Stomach (tissue), 9 donors: ENCODE results near the gene METTL21C. TPM values are rescaled to one million over a fixed set of nuclear protein-coding genes. Genes with fewer than 3 reads are reported as not detected.

ENCODE experiments used
- DNase-seq, 2 donors: peaks; one replicate each; pipeline versions ENCODE4 v3.0.0 to v3.0.0-alpha.2; 2013 to 2019
- H3K27ac ChIP-seq, 5 donors: fragments of 200-600 bp in 4 of 5; sonication (generic) in 4 of 5; one replicate each; pipeline ENCODE4 v1.5.1; 2013 to 2019; ENCODE audit warnings: mild to moderate bottlenecking in 1 of 5, moderate library complexity in 1 of 5
- H3K27me3 ChIP-seq, 3 donors: fragments of 200-600 bp; sonication (generic); one replicate each; pipeline ENCODE4 v1.5.1; 2017 to 2019; ENCODE audit warnings: mixed run types in 1 of 3
- H3K36me3 ChIP-seq, 4 donors: fragments of 200-600 bp; sonication (generic); 1 replicate in 3 of 4; 2 replicates in 1 of 4; pipeline ENCODE4 v1.5.1; 2016 to 2019
- H3K4me1 ChIP-seq, 4 donors: fragments of 200-600 bp; sonication (generic); one replicate each; pipeline ENCODE4 v1.5.1; 2016 to 2019
- H3K4me3 ChIP-seq, 4 donors: fragments of 200-600 bp; sonication (generic) in 3 of 4; one replicate each; pipeline ENCODE4 v1.5.1; 2016 to 2019; ENCODE audit warnings: mild to moderate bottlenecking in 1 of 4
- H3K9me3 ChIP-seq, 4 donors: fragments of 200-600 bp; sonication (generic); one replicate each; pipeline ENCODE4 v1.5.1; 2016 to 2019
- EP300 ChIP-seq: sonication (generic); formaldehyde crosslinking; IDR thresholded peaks from one replicate; pipeline ENCODE4 v1.6.1; 2017; ENCODE audit warnings: antibody characterized with exemption
- POLR2A ChIP-seq, 4 donors: fragments of 450-650 bp; IDR thresholded peaks; one replicate each; pipeline ENCODE4 v1.6.1; 2016; ENCODE audit warnings: antibody characterized with exemption in 4 of 4, control low read depth in 2 of 4, mild to moderate bottlenecking in 1 of 4, moderate library complexity in 1 of 4
- POLR2AphosphoS5 ChIP-seq, 3 donors: sonication (generic); formaldehyde crosslinking; IDR thresholded peaks; one replicate each; pipeline ENCODE4 v1.6.1; 2016; ENCODE audit warnings: antibody characterized with exemption in 3 of 3
- WGBS, 5 donors: extraction: QIAGEN DNeasy Blood & Tissue Kit in 3 of 5; methylation state at CpG; one replicate each; pipeline versions ENCODE4 v1.1.5 to v1.1.7; 2013 to 2018; 5-methylcytosine and 5-hydroxymethylcytosine counted together
- intact Hi-C: fragments of 100-400 bp; cut with DNase I; formaldehyde crosslinking; loops from one replicate; pipeline ENCODE4 v1.15.1; 2023; ENCODE audit warnings: low total_unique reads
- polyA plus RNA-seq, 3 donors: library from polyadenylated mRNA; stranded (reverse); fragments of 200-250 nt; gene quantifications; one replicate each; pipeline ENCODE4 v1.2.3, GENCODE V29; 2013
- total RNA-seq, 5 donors: library from RNA; depleted of rRNA; stranded (reverse); fragments of >200 nt; gene quantifications; one replicate each; pipeline versions ENCODE4 v1.1.0 to v1.2.3, GENCODE V29; 2014 to 2016
- TF ChIP-seq, protein P1 (sequence below), 7 experiments: fragments of 450-650 bp in 4 of 7; fragments of 200-600 bp in 3 of 7; sonication (generic) in 3 of 7; IDR thresholded peaks; one replicate each; pipeline ENCODE4 v1.5.1; 2016 to 2019; ENCODE audit warnings: antibody characterized with exemption in 7 of 7, control low read depth in 2 of 7, mild to moderate bottlenecking in 1 of 7
- donor health status: healthy with polysubstance abuse.
- donor health status: Bipolar disorder and iron deficiency.
- donor health status: healthy.

METTL21C gene
- total and polyA plus RNA-seq, 8 donors, result not detected

DNA sequence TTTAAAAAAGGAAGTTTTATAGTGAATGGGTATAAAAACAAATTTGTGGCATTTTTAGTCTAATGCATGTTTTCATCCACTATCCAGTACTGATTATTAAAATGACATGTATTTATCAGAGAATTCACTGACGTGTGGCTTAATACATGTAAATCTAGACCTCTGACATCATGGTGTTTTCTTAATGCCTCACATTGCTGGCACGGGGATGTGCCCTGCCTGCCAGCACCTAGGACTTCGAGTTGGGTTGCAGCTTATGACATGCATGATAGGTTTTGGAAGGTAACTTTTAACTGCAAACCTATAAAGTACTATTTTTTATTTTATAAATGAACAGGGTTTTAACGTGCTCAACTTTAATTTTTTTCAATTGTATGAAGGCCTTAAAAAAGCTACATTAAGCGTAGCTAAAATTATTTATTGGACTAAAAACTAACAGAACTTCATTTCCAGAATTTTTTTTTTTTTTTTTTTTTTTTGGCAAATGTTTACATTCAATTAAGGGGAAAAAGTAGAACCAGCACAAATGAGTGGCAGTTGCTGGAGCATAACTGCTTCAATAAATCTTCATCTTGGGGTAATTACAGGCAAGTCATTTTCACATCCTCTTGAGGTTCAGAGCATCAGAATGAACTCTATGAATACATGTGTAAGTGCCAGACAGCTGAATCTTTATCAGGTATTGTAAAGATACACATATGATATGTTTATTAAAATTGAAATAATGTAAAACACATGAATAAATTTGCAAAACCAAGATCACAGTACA, 16.3 kb downstream of the METTL21C start:
- peaks cover 21 to 69% (median 66%) of the 10 kb centered on the region in 4 donors for H3K36me3 ChIP-seq
- no peak for TF ChIP-seq EP300
- no peak for TF ChIP-seq POLR2A (IDR thresholded peaks at IDR 0.05)
- TF ChIP-seq POLR2AphosphoS5 (IDR thresholded peaks at IDR 0.05), result no peak
- TF ChIP-seq, protein P1, sequence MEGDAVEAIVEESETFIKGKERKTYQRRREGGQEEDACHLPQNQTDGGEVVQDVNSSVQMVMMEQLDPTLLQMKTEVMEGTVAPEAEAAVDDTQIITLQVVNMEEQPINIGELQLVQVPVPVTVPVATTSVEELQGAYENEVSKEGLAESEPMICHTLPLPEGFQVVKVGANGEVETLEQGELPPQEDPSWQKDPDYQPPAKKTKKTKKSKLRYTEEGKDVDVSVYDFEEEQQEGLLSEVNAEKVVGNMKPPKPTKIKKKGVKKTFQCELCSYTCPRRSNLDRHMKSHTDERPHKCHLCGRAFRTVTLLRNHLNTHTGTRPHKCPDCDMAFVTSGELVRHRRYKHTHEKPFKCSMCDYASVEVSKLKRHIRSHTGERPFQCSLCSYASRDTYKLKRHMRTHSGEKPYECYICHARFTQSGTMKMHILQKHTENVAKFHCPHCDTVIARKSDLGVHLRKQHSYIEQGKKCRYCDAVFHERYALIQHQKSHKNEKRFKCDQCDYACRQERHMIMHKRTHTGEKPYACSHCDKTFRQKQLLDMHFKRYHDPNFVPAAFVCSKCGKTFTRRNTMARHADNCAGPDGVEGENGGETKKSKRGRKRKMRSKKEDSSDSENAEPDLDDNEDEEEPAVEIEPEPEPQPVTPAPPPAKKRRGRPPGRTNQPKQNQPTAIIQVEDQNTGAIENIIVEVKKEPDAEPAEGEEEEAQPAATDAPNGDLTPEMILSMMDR (IDR thresholded peaks at IDR 0.05), result no peak
- H3K4me1 ChIP-seq, result no peaks in the 10 kb centered on the region
- H3K9me3 ChIP-seq, result no peaks in the 10 kb centered on the region
- no peak overlapping the region for H3K27ac ChIP-seq
- intact Hi-C loops, result no loop called here
- H3K4me3 ChIP-seq, result no peak overlapping the region
- no peak for DNase-seq
- no peaks in the 10 kb centered on the region for H3K27me3 ChIP-seq
- 76 to 85% (median 82%) methylated on average over 5 of the region's 5 CpGs for WGBS, 5 donors

DNA sequence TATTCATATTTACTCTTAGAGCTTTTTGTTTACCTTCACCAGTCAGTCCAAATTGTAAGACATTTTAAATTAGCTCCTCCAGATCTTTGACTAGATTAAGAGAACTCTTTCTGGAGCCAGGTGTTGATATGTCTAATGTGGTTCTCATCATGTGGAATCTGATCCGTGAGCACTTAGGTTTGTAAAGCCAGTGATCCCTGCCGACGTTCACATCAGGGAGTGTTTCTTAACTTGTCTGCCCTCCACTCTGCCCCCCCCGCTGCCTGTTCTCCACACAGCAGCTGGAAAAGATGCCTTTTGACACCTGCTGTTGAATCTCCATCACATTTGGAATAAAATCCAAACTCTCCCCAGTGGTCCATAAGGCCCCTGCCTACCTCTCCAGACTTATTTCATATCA, 17.7 kb downstream of the METTL21C start:
- peaks cover 21 to 83% (median 80%) of the 10 kb centered on the region in 4 donors for H3K36me3 ChIP-seq
- 76 to 94% (median 91%) methylated on average over 4 of the region's 4 CpGs for WGBS, 5 donors
- H3K27me3 ChIP-seq, result no peaks in the 10 kb centered on the region
- H3K4me3 ChIP-seq, result no peak overlapping the region
- no peaks in the 10 kb centered on the region for H3K9me3 ChIP-seq
- TF ChIP-seq, protein P1 (IDR thresholded peaks at IDR 0.05), result no peak
- TF ChIP-seq POLR2A (IDR thresholded peaks at IDR 0.05) (no peak), POLR2AphosphoS5 (IDR thresholded peaks at IDR 0.05) (no peak), EP300 (no peak)
- no peaks in the 10 kb centered on the region for H3K4me1 ChIP-seq
- intact Hi-C loops, result no loop called here
- no peak for DNase-seq
- H3K27ac ChIP-seq, result no peak overlapping the region

DNA sequence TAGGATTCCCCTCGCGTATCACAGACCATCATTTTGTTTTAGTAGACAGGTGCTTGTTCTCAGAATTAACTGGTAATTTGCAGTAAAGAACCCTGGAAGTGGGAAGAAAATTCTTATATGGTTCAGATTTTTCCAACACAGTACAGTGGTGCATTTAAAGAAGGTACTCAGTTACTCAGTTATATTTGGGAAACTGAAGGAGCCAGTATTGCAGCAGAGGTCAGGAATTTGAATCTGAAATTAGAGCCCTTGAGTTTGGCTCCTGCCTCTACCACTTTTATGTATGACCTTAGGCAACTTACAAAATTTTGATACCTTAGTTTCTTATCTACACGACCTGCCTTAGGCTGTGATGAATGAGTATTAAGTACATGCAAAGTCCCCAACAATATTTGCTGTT, 19.7 kb downstream of the METTL21C start:
- DNase-seq, result no peak
- H3K4me3 ChIP-seq, result no peak overlapping the region
- TF ChIP-seq, protein P1 (IDR thresholded peaks at IDR 0.05), result no peak
- TF ChIP-seq POLR2AphosphoS5 (IDR thresholded peaks at IDR 0.05) (no peak), EP300 (no peak), POLR2A (IDR thresholded peaks at IDR 0.05) (no peak)
- no peak overlapping the region for H3K27ac ChIP-seq
- no peaks in the 10 kb centered on the region for H3K27me3 ChIP-seq
- intact Hi-C loops, result no loop called here
- H3K4me1 ChIP-seq, result no peaks in the 10 kb centered on the region
- peaks cover 0 to 6% (median 0%) of the 10 kb centered on the region in 4 donors for H3K9me3 ChIP-seq
- peaks cover 21 to 99% (median 87%) of the 10 kb centered on the region in 4 donors for H3K36me3 ChIP-seq
- 76 to 82% (median 80%) methylated on average over 3 of the region's 3 CpGs for WGBS, 5 donors

DNA sequence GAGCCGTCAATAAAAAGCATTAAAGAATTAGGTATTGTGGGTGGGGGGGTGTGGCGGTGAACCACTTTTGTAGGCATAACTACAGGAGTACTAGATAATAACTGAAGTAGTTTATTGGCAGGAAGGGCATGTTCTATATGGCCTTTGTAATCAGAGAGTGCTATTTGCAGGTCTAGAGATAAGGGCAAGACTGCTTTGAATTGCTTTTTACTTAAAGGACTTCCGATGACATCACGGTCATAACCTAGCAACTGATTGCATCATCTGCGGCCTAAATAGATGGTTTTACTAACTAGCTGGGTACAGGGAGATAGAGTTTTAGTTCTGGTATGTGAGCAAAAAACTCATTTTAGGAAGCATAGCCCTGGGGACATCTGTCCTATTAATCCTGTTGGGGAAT, 24.7 kb downstream of the METTL21C start:
- H3K4me3 ChIP-seq, result no peak overlapping the region
- no peaks in the 10 kb centered on the region for H3K27me3 ChIP-seq
- DNase-seq, result no peak
- no peak for TF ChIP-seq POLR2AphosphoS5 (IDR thresholded peaks at IDR 0.05)
- no peak for TF ChIP-seq EP300
- TF ChIP-seq, protein P1 (IDR thresholded peaks at IDR 0.05), result no peak
- TF ChIP-seq POLR2A (IDR thresholded peaks at IDR 0.05), result no peak
- intact Hi-C loops, result no loop called here
- H3K4me1 ChIP-seq, result no peaks in the 10 kb centered on the region
- H3K27ac ChIP-seq, result no peak overlapping the region
- H3K9me3 ChIP-seq, result peaks cover 0 to 16% (median 3%) of the 10 kb centered on the region in 4 donors
- WGBS, 5 donors, result 58 to 77% (median 69%) methylated on average over 5 of the region's 5 CpGs
- H3K36me3 ChIP-seq, result peaks cover 41 to 98% (median 82%) of the 10 kb centered on the region in 4 donors
